Putamen (tissue), 1 donor: ENCODE results near the gene CHCHD5.

Source experiments
- DNase-seq: peaks from one replicate; pipeline ENCODE4 v3.0.0-alpha.2; 2016; ENCODE audit warnings: low spot score

The CHCHD5 gene

DNA sequence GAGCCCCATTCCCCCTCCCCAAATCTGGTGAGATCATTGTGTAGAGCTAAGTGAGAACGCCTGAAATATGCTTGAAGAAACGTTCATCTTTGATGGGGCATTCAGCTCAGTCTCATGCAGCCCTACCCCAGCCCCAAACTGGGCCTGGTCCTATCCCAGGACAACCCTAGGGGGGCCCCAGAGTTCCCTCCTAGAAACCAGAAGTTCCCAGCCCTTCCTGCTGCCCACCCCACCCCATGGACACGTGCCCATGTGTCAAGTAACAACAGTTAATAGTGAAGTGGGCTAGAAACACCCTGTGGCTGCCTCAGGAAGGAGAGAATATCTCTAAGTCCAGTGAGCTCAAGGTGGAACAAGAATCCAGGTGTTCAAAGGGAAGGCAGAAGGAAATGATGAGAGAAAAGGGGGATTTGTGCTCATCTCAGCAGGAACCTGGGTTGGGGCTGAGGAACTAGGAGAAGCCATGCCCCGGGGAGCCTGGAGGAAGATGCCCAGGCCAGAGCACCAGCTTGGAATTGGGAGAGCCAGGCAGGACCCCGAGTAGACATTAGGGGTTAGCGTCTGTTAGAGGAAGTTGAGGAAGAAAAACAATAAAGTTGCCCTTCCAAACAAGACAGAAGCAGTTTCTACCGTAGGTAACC, 41.2 kb downstream of the CHCHD5 start:
- no peak for DNase-seq

DNA sequence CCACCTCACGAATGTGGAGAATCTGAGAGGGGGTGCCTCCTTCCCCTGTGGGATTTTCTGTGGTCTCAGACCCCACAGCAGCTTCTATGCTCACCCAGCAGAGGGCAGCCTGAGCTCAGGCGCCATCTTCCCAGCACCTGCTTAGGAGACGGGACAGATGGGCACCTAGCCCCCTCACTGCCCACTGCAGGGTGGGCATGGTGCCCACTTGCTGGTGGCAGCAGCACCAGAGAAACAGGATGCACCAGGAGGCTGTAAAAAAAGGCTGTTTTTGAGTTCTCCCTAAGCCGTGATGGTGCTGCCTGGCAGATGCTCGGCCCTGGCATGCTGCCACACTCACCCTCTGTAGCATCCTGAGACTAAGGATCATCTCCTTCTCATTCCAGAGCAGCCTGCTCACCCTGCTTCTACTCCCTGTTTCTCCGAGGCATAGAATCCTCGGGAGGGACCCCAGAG, 42.2 kb downstream of the CHCHD5 start:
- peak; percentile 64 for DNase-seq

DNA sequence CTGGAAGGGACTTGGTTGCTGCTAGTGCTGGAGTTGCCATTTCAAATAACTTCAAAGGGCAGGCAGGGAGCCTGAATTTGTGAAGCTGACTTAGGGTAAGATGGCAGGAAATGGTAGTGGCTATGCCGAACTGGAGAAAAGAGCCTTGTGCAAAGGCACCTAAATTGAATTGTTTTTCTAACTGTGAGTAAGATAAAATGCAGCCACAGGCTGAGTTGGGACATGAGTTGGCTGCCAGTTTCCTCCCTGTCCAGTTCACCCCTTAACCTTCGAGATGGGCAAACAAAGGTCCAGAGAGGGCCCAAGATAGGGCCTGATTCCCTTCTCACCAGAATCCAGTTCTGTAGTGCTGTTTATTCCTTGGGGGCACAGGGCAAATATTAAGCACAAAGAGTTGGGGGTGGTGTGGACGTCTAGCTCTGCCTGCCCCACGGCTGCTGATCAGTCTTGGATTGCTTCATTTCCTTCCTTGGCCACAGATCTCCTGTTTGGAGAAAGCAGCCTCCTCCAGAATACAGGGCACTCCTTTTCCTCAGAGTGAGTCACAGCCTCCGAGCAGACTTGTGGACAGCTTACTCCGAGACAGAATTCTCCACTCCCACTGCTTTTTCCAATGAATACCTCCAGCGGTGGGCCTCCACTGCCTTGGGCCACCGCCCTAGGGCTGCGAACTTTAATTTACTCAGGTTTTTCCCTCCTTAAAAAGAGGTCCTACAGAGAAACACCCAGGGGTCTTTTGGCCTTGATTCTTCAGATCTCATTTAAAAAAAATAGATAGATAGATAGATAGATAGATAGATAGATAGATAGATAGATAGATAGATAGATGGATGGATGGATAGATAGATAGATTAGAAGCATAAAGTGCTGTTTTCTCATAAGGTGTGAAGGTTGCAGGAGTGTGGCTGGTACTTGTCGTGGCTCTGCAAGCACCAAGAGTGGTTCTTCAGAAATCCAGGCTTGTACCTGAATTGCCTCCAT, 42.9 kb downstream of the CHCHD5 start:
- DNase-seq: no peak

DNA sequence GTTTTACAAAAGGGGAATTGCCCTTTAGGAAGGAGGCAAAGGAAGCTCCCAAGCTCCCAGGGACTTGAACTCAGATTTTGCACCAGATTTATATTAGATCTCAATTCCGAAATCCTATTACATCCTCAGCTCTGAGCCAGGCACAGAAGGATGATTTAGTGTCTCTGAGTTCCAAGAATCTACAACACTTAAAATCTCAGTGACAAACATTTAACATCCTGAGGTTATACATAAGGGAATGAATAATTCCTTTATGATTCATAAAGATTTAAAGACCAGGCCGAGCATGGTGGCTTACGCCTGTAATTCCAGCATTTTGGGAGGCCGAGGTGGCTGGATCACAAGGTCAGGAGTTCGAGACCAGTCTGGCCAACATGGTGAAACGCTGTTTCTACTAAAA, 44.8 kb downstream of the CHCHD5 start:
- DNase-seq: no peak

DNA sequence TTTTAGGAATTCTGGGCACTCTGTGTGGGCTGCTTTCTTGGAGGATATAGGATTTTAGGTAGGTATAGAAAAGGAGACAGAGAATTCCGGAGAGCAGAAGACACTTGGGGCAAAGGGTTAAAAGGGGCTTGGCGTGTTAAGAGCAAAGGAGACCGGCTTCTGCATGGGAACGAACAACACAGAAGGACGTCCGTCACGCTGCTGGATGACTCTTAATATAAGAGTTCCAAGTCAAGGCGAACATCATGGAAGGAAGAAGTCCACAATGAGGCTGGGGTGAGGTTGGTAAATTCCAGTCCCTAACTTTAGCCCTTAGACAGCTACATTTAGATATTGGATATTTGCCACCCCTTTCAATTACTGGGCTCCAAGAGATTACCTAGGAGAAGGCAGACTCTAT, 45.4 kb downstream of the CHCHD5 start:
- no peak for DNase-seq

DNA sequence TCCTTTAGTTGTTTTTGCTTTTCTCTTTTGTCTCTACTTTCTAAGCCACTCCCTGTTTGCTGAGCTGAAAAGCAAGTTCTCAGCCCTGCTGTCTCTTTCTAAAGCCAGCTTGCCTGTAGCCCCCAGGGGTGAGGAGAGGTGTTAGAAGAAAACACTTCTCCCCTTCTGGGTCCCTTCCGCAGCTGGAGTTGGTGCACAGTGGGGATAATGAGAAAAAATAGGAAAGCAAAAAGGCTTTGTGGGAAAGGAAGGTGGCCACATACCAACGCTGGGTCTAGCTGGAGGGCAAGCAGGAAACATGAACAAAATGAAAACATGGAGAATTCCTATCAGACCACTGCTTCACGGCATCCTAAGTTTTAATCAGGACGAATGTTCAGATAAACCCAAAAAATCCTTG, 45.9 kb downstream of the CHCHD5 start:
- no peak for DNase-seq

DNA sequence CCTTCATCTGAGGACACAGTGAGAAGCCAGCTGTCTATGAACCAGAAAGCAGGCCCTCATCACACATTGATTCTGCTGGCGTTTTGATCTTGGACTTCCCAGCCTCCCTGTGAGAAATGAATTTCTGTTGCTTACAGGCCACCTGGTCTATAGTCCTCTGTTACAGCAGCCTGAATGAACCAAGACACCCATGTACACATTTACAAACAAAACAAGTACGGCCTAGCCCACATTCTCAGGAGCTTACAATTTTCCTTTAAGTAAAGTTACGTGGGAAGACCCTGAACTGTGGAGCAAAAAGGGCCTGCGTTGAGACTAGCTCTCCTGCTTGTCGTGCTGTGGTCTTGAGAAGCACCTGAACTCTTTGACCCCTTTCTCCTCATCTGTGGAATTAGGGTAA, 49.3 kb downstream of the CHCHD5 start:
- DNase-seq: no peak

DNA sequence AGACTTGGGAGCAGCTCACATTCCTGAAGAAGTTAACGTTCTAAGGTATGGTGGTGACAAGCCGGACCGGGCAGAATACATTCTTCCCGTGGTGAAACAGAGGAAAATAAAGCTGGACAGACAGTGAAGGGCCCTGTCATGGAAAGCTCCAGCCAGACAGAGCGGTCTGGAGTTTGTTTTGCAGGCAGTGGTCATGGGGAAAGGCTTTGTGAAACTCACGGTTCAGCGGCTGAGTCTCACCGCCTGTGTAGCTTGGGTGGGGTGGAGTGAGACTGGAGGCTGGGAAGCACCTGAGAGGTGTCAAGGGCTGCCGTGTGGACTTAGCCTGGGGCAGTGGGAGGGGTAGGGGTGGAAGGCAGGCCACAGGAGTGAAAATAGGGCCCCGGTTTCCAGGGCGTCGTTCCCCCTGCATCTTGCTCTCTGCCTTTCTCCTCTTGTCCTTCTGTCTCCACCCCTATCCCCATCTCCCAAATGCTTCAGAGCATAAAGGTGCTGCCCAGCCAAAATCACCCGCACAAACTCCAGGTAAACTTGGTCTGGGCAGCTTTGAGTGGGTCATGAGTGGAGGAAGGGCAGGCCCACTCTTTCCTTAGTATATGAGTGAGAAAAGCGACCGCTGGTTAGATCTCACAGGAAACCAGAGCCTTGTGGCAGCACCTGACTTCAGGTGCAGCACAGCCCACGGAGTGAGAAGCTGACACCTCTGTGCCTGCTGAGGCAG, 49.9 kb downstream of the CHCHD5 start:
- no peak for DNase-seq

DNA sequence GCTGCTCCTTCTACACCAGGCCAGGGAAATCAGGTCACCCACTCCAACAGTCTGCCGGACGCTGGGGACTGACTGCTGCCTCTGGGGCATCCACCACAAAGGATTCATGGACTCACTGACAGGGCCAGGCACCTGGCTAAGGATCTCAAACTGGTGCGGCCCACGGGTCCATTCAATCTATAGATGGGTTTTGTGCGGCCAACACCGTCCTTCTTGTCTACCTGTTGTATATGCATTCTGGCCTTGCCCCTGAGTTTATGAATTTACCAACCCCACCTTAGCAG, 50.4 kb downstream of the CHCHD5 start:
- no peak for DNase-seq

DNA sequence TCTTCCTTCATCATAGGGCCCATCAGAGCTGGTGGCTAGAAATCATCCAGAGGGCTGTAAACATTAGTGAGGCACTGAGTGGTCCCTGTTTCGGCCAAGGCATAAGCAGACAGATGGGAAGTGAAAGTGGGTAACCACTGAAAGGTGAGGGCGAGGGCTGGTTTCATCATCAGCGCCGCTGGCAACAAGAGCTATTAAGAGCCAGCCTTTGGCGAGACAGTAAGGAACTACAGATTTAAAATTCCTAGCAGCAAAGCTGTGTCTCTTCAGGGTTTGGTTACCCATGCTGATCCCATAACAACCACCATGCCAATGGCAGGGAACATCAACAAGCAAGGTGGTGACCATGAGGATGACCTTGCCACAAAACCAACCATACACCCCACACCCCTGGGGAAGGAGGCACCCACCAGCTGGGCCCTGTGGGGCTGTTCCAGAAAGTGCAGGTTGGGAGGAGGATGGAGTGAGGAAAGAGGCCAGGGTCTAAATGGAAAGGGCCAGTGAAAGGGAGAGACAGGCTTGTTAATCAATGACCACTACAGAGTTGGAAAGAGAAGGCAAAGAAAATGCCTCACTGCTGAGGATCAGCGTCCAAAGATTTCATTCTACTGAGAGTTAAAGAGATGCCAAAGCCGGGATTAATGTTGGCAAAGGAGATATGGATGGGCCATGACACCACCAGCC, 52.3 kb downstream of the CHCHD5 start:
- no peak for DNase-seq

DNA sequence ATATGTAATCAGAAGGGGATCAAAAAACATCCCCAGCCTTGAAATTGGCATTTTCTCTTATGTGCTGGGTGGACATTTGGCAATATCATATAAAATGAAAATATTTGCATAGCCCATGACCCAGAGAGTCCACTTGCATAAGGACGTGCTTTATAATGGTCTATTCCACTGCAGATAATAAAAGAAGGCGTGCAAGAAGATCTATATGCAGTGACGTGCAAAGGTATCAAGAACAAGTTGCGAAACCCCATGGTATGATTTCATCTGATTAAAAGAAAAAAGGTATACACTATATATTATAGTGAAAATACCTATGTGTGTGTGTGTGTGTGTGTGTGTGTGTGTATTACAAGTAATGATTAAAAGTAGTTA, 52.9 kb downstream of the CHCHD5 start:
- no peak for DNase-seq
